ENCODE measurements around the gene RPL13A. TPM values are rescaled to one million over a fixed set of nuclear protein-coding genes. Genes with fewer than 3 reads are reported as not detected.

The RPL13A gene
- total RNA-seq, 1 experiment from 2014 or later = 3,819 TPM

DNA sequence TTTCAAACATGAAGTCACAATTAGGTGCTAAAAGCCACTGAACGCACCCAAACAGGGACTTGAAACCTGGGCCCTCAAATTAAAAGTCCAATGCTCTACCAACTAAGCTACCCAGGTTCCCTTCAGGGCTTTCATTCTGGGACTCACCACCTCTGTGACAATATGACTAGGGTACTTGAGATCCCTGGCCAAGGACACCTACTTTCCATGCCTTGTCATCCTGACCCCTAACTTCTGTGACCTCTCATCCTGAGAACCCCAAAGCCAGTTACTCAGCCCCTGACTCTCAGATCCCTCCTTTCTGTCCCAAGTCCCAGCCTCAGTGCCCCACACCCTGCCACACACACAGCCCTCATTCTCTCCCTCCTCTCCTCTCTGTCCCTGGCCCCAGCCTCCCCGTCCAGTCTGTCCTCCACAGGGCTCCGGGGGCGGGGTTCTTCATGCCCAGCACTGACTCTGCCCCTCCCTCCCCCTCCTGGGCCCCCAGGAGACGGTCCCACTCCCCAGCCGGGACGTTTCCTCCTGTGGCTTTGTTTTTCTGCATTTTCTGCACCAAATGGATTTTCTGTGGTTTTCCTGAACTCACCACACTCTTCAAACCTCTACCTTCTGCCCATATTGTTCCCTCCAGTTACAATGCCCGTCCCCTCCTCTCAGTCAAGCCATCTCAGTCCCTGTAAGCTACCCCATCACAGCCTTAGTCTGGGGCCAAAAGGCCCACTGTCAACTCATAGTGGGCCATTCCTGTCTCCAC lies 47.4 kb downstream of the RPL13A start:
- Mint-ChIP-seq H3K9me3 (ENCODE audit: unreplicated experiment) (no peaks in the 10 kb centered on the region), H3K27me3 (ENCODE audit: insufficient read depth, unreplicated experiment) (peaks cover 11% of the 10 kb centered on the region), H3K4me1 (ENCODE audit: insufficient read depth, unreplicated experiment) (peaks cover 6% of the 10 kb centered on the region), H3K4me3 (ENCODE audit: unreplicated experiment) (peak overlapping the region; percentile 73), H3K27ac (ENCODE audit: low read depth, unreplicated experiment) (no peak overlapping the region), H3K36me3 (ENCODE audit: insufficient read depth, unreplicated experiment) (no peaks in the 10 kb centered on the region)
- no TSS peak for BruUV-seq (replicated peaks)
- no peak for DNase-seq (ENCODE audit: unreplicated experiment)
- POLR2A ChIA-PET = interaction anchor here (0.9 kb wide), 1 partner anchor 14 kb away, joined by 4 read pairs; no protein-coding TSS in a partner anchor
- CTCF ChIA-PET = interaction anchor here (0.6 to 4.3 kb wide), 4 partner anchors 12 to 35 kb away, joined by 3 to 26 read pairs (median 4); no protein-coding TSS in a partner anchor
- intact Hi-C loops (cut with micrococcal nuclease) = no loop called here
- TF ChIP-seq, protein P1, sequence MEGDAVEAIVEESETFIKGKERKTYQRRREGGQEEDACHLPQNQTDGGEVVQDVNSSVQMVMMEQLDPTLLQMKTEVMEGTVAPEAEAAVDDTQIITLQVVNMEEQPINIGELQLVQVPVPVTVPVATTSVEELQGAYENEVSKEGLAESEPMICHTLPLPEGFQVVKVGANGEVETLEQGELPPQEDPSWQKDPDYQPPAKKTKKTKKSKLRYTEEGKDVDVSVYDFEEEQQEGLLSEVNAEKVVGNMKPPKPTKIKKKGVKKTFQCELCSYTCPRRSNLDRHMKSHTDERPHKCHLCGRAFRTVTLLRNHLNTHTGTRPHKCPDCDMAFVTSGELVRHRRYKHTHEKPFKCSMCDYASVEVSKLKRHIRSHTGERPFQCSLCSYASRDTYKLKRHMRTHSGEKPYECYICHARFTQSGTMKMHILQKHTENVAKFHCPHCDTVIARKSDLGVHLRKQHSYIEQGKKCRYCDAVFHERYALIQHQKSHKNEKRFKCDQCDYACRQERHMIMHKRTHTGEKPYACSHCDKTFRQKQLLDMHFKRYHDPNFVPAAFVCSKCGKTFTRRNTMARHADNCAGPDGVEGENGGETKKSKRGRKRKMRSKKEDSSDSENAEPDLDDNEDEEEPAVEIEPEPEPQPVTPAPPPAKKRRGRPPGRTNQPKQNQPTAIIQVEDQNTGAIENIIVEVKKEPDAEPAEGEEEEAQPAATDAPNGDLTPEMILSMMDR (IDR thresholded peaks at IDR 0.05; ENCODE audit: unreplicated experiment) = no peak

DNA sequence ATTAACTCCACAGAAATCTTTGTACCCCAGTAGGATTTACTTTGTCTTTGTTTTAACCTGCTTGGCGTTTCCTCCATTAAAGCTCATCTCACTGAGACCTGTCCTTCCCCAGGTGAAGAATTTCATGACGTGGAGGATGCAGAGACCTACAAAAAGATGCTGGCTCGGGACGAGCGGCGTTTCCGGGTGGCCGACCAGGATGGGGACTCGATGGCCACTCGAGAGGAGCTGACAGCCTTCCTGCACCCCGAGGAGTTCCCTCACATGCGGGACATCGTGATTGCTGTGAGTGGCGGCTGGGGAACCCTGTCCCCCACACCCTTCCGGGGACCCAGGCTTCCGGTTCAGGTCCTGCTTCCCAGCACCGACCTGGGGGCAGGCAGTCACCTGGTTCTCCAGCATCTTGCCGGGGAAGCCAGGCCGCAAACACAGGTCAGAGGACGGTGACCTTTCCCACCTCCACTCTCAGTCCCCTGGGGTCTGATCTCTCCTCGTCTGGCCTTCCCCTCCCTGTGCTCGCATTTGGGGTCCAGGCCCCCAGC lies 49.6 kb downstream of the RPL13A start:
- no peaks in the 10 kb centered on the region for H3K9me3 Mint-ChIP-seq (ENCODE audit: unreplicated experiment)
- no peak for DNase-seq (ENCODE audit: unreplicated experiment)
- BruUV-seq (replicated peaks) = no TSS peak
- H3K27ac Mint-ChIP-seq (ENCODE audit: low read depth, unreplicated experiment) = no peak overlapping the region
- no peak overlapping the region for H3K4me3 Mint-ChIP-seq (ENCODE audit: unreplicated experiment)
- no peaks in the 10 kb centered on the region for H3K36me3 Mint-ChIP-seq (ENCODE audit: insufficient read depth, unreplicated experiment)
- ChIA-PET CTCF (interaction anchor here (1.5 to 4.3 kb wide), 2 partner anchors 10 to 33 kb away, joined by 9 to 26 read pairs; no protein-coding TSS in a partner anchor), POLR2A (no interaction called here)
- intact Hi-C loops (cut with micrococcal nuclease) = no loop called here
- peaks cover 11% of the 10 kb centered on the region for H3K27me3 Mint-ChIP-seq (ENCODE audit: insufficient read depth, unreplicated experiment)
- H3K4me1 Mint-ChIP-seq (ENCODE audit: insufficient read depth, unreplicated experiment) = peaks cover 6% of the 10 kb centered on the region
- TF ChIP-seq, protein P1 (IDR thresholded peaks at IDR 0.05; ENCODE audit: unreplicated experiment) = no peak

DNA sequence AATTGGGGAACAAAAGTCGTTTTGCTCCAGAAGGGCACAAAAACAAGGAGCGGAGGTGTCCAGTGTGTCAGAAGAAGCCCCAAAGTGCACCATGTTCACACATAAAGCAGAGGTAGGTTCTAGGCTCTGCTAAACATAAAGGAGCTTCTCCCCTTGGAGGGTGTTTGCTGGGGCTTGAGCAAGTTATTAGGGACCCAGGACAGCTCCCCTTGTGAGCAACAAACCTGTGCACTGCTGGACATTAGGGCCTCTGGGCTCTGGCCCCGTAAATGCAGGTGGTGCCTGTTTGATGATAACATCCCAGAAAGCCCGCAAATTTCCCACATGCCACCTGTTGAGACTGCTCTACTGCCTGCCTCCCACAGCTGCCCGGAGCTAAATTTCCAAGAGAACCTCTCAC lies 51.2 kb downstream of the RPL13A start:
- POLR2A ChIA-PET = interaction anchor here (1.1 kb wide), 1 partner anchor 43 kb away, joined by 4 read pairs; the partner anchor contains the start of gene RPS11
- peaks cover 12% of the 10 kb centered on the region for H3K27me3 Mint-ChIP-seq (ENCODE audit: insufficient read depth, unreplicated experiment)
- H3K27ac Mint-ChIP-seq (ENCODE audit: low read depth, unreplicated experiment) = no peak overlapping the region
- TF ChIP-seq, protein P1 (IDR thresholded peaks at IDR 0.05; ENCODE audit: unreplicated experiment) = no peak
- H3K36me3 Mint-ChIP-seq (ENCODE audit: insufficient read depth, unreplicated experiment) = no peaks in the 10 kb centered on the region
- no TSS peak for BruUV-seq (replicated peaks)
- H3K4me3 Mint-ChIP-seq (ENCODE audit: unreplicated experiment) = no peak overlapping the region
- intact Hi-C loops (cut with micrococcal nuclease) = no loop called here
- H3K9me3 Mint-ChIP-seq (ENCODE audit: unreplicated experiment) = no peaks in the 10 kb centered on the region
- H3K4me1 Mint-ChIP-seq (ENCODE audit: insufficient read depth, unreplicated experiment) = no peaks in the 10 kb centered on the region
- no peak for DNase-seq (ENCODE audit: unreplicated experiment)
- CTCF ChIA-PET = interaction anchor here (0.5 to 0.6 kb wide), 2 partner anchors 61 to 91 kb away, joined by 3 to 5 read pairs; no protein-coding TSS in a partner anchor

DNA sequence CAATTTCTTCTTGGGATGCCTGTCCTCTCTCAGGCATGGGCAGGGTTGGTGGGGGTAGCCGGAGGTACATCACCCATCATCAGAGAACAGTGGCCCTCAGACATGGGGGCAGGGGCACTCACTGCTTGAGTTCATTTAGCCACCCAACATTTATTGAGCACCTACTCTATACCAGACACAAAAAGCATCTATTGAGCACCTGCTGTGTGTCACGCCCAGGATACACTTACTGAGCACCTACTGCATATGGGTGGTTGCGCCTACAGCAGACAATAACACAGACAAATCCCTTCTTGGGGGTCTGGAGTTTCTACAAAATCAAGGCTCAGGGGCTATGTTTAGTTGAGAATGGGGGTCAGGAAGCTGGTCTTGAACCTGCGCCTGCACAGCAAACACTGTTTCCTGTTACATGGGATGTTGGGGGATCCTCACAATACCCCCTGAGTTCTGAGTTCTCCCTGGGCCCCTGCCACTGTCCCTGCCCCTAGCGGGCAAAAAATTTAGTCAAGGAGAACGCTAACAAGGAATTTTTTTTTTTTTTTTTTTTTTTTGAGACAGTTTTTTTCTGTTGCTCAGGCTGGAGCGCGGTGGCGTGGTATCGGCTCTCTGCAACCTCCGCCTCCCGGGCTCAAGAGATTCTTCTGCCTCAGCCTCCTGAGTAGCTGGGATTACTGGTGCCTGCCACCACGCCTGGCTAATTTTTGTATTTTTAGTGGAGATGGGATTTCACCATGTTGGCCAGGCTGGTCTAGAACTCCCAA lies 52.0 kb downstream of the RPL13A start:
- BruUV-seq (replicated peaks) = no TSS peak

More for the DNA sequence above, 52.0 kb downstream of the RPL13A start:
- ChIA-PET POLR2A (interaction anchor here (1.1 kb wide), 1 partner anchor 44 kb away, joined by 4 read pairs; the partner anchor contains the start of gene RPS11), CTCF (interaction anchor here (0.6 kb wide), 1 partner anchor 90 kb away, joined by 5 read pairs; no protein-coding TSS in a partner anchor)
- H3K4me1 Mint-ChIP-seq (ENCODE audit: insufficient read depth, unreplicated experiment) = no peaks in the 10 kb centered on the region
- no peak for DNase-seq (ENCODE audit: unreplicated experiment)
- H3K27ac Mint-ChIP-seq (ENCODE audit: low read depth, unreplicated experiment) = no peak overlapping the region
- H3K27me3 Mint-ChIP-seq (ENCODE audit: insufficient read depth, unreplicated experiment) = peaks cover 19% of the 10 kb centered on the region
- no peak overlapping the region for H3K4me3 Mint-ChIP-seq (ENCODE audit: unreplicated experiment)
- TF ChIP-seq, protein P1 (IDR thresholded peaks at IDR 0.05; ENCODE audit: unreplicated experiment) = no peak
- intact Hi-C loops (cut with micrococcal nuclease) = no loop called here
- no peaks in the 10 kb centered on the region for H3K36me3 Mint-ChIP-seq (ENCODE audit: insufficient read depth, unreplicated experiment)
- no peaks in the 10 kb centered on the region for H3K9me3 Mint-ChIP-seq (ENCODE audit: unreplicated experiment)

All from MCF 10A (cell line).